ENCODE data around the gene NODAL.

NODAL gene

DNA sequence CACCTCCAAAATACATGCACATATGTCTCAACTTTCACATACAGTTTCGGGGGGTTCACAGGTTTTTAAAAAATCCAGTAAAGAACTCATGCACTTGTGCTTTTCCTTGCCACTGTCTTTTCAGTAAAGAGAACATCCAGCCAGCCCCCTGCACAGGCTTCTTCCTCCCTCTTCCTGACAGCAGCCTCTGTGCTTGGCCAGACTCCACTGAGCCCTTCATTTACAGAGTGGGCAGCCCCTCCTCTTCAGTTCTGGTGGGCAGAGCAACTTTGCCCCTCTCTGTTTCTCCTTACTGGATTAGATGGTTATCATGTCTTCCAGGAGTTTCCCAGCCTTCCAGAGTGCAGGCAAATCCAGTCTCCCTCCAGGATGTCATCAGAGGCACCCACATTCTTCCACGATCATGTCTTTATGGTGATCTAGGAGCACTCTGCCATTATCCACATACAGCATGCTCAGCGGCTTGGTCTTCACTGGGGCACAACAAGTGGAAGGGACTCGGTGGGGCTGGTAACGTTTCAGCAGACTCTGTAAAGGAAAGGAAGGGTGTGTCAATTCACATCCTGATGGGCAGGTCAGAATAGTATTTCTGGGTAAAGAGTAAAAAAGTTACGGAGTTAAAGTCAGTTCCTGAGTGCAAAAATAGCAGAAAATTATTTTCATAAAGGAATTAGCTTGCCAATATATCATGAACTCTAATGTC lies 8.8 kb downstream of the NODAL start:
- no peak for DNase-seq (ENCODE audit: low spot score)

DNA sequence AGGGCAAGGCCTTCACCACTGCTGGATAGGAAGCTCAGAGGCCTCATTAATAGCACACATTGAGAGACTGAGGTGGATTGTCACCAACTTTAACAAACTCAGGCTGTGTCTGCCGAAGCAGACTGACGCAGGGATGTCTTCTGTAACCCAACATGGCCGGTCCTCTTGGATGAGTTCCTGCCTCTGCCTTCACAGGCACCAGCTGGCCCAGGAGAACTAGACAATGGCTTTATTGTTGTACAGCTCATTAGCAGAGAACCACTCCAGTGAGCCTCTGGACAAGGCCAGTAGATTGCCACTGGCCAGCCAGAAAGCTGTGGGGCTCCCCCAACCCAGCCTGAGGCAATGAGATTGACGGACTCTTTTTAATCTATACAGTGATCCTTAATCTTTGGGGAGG lies 9.4 kb downstream of the NODAL start:
- DNase-seq (ENCODE audit: low spot score): no peak

DNA sequence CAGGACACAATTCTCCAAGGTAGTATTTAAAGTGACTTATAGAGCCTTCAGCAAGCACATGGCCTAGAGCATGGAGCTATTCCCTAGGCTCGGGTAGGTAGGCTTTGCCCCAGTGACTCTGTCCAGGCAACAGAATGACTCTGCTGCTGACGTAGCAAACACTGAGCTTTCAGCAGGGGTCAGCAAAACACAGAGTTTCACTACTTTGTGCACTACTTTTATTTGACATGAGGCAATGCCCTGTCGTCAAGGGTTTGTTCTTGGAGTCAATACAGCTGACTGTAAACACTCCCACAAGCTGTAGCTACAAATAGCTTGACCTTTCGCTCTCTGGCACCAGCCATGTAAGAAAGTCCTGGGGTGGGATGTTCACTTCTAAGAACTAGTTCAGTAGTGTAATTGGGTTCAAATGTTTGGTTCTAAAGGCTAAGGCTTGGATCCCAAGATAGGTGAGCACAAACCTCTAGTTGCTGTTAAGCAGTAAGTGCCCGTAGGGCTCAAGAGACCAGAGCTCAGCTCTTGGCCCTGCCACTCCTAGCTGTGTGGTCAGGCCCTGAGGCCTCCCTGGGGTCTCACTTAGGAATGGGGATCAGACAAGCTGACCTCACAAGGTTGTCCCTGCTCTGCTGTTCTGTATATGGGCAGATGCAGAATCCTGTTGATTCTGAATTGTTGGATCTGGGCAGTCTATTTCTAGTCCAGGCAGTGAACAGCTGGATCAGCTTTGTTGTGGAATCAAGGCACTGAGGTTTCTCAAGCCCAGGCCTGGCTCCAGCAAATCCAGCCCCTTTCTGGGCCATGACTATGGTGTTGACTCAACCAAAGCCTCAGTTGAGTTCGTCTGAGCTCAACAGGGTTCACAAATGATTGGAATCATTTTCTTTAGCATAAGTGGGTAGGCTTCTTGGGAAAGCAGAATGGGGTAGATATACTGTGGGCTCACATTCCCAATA lies 10.7 kb downstream of the NODAL start:
- no peak for DNase-seq (ENCODE audit: low spot score)

DNA sequence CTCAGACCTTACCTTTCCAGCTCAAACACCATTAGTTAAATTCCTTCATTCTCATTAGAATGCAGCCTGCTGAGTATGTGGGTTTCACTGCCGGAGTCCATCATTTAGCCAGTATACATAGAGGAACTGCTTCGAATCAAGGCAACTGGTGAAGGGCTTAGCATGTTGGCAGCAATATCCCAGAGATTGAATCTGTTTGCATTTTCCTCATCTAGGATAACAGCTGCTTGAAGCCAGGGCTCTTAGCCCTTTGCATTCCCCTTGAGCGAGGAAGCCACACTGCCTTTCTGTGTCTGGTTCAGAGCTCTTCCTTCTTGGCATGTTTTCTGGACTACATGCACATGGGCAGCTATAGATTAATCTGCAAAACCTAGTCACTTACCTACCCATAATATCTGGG lies 14.7 kb downstream of the NODAL start:
- no peak for DNase-seq (ENCODE audit: low spot score)

DNA sequence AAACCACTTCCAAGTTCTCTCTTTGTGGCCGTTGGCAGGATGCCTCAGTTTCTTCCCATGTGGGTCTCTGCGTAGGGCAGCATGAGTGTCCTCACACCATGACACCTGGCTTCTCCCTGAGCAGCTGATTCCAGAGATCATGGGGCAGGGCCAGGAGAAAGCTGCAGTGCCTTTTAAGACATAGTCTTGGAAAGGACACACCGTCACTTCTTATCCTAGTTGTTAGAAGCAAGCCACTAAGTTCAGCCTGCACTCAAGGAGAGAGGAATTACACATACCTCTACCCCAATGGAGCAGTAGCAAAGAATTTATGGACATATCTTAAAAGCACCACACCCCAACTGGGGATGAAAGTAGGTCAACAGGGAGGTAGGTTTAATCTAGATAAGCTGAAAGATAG lies 16.4 kb downstream of the NODAL start:
- DNase-seq (ENCODE audit: low spot score): no peak

DNA sequence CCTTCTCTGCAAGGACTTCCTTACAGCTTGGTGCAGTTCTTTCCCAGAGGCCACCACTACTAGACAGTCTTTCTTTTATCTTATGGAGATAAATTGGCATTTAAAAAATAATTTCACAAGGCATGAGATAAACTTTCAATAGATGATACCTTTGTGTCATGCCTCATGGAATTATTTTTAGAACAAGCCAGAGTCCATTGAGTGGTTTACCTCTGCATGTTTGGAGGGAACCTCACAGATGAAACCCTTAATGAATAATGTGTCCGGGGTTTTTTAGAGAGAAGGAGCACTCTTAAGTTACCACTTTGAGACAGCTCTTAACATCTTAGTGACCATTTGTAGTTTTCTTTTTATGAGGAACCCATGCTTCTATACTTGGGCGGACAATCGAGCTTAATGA lies 17.2 kb downstream of the NODAL start:
- DNase-seq (ENCODE audit: low spot score): no peak

DNA sequence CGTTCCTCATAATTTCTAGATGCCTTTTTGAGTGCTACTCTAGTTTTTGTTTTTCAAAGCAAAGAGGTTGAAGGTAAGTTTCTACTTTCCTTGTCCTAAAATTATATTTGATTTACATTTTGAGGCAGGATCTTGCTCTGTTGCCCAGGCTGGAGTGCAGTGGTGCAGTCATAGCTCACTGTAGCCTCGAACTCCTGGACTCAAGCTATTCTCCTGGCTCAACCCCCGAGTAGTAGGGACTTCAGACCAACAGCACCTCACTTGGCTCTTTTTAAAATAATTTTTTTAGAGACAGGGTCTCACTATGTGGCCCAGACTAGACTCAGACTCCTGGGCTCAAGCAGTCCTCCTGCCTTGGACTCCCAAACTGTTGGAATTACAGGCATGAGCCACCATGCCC lies 22.8 kb downstream of the NODAL start:
- no peak for DNase-seq (ENCODE audit: low spot score)

DNA sequence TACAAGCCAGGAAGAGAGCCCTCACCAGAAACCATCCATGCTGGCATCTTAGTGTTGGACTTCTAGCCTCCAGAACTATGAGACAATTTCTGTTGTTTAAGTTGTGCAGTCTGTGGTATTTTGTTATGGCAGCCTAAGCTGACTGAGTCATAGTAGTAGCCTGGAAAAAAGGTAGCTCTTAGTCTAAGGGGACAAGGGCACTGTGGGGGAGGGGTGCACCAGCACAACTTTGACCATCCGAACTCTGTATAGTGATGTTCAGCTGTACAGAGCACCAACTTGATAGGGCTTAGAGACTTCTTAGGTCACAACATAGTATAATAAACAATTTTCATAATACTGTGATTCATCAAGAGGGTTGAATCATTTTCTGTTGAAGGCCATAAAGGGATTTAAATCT lies 23.3 kb downstream of the NODAL start:
- DNase-seq (ENCODE audit: low spot score): no peak

DNA sequence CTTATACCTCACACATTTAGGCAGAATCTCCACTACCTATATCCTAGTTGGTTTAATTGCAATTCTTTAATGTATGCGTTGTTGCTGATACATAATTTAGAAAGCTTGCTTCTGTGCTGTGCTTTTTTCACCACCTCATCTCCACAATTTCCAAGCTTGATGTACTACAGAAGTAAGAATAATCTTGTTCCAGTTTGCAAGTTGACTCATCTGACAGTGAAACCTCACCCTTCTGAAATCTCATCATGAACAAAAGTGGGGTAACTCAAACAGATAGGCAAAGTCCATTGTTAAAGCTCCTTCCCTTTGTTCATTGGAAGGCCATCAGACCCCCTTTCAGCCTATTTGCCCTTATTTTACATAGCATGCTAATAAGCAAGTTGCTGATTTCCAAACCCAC lies 23.9 kb downstream of the NODAL start:
- DNase-seq (ENCODE audit: low spot score): no peak

DNA sequence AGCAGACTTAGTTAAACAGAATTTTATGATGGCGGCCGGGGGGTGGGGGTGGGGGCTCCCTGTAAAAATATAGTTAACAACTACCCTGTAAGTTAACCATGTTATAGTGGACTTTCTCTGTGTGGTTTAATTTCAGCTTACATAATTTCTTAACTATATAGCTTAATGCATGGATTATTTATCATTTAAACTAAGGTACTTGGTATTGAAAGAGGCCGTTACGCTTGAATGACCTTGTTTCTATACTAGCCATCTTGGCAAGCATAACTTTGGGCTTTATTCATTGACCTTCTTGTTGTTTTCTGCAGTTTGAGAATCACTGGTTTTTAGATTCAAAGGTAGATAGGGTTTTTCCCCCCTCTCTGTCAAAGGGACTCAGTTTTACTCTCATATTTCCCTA lies 29.1 kb downstream of the NODAL start:
- no peak for DNase-seq (ENCODE audit: low spot score)

DNA sequence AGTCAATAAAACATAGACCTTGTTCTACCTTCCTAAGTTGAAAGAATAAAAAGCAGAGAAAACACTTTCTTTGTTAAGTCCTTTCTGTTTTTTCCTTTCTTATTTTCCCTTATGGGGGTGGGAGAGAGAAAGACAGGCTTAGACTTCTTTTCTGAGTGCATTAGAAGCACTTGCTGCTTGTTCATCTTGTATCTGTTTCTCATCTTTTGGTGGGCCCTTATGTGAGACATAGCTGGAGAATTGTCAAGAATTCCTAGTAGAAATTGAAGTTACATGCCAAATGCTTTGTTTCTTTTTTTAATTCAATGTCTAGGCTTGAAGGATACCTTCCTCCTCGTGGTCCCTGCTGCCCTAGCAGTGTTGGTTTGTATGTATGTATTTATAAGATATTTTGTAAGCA lies 30.9 kb downstream of the NODAL start:
- DNase-seq (ENCODE audit: low spot score): no peak

DNA sequence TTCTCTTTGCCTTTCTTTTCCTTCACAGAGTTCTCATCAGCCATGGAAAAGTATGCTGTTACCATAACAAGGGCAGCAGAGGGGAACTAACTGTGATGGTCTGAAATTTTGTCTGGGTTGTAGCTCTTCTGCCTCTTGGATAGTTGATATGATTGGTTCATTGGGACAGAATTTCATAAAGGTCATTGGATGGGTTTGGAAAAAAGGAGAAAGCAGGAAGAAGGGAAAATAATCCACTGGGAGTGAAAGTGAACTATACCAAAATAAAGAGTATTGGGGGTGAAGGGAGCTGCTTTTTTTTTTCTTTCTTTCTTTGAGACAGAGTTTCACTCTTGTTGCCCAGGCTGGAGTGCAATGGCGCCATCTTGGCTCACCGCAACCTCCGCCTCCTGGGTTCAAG lies 31.7 kb downstream of the NODAL start:
- DNase-seq (ENCODE audit: low spot score): no peak

DNA sequence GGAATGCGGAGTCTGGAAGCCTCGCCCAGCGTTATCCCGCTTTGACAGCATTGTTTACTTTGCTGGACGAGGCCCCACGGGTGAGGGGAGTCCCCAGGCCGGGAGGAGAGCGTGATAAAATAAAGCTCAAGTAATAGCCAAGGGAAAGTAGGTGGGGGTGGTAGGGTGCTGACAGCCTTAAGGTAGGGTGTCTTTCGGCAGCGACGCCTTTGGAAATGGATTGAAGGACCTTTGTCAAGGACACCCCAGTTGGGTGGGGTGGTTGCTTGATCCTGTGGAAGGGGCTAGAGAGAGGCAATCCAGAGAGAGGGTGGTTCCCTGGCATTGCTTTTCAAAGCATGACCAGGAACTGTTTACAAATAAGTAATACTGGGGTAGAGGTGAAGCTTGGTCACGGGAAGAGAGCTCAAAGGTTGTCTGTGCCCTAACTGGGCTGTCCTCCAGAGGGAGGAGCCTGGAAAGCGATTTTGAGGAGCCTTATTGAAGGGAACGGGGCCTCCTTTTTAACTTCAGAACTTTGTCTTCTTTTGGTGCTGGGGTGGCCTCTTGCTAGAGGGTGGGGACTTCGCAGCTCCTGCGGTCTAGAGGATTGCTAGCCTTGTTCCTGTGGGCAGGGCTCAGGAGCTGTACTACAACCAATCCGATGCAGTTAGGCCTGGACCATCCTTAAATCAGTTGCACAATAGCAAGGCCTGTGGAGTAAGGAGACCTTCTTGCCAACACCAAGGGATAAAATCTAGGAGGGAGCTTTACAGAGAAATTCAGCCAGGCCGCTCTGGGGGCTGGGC lies 36.2 kb downstream of the NODAL start:
- DNase-seq (ENCODE audit: low spot score): peak; percentile 65

DNA sequence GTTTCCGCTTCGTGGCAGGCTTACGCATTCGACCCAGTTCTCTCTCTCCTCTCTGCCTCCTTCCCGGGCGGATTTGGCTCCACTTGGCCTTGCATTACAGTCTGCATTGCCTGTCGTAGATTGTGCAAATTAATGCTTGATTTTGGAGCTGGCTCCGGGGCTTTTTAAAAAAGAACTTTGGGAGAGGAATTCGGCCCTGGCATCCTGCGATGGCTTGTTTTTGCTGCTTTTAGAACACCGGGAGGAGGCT lies 36.8 kb downstream of the NODAL start:
- peak; percentile 35 for DNase-seq (ENCODE audit: low spot score)

DNA sequence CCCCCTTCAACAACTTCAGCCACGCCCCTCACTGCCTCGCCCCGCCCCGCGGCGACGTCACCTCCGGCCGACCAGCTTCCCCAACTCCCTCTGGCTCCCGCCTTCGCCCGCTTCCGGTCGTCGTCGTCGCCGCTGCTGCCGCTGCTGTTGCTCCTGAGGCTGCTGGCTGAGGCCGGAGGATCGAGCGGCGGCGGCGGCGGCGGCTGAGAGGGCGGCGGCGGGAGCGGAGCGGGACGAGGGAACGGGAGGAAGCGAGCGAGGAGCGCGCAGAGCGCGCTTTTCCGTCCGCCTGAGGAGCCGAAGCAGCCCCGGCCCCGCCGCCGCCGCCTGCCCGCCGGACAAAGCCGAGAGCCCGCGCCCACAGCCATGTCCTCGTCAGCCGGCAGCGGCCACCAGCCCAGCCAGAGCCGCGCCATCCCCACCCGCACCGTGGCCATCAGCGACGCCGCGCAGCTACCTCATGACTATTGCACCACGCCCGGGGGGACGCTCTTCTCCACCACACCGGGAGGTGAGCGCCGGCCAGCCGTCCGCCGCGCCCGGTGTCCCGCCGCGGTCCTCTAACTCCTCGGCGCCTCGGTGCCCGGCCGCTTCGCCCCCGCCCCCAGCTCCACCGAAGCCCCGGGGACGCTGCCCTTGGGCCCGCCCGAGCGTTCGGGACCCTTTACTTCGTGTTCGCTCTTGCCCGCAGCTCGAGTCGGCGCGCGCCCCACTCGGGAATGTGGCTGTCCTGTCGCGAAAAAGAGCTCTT lies 37.3 kb downstream of the NODAL start, which contains the start of gene EIF4EBP2:
EIF4EBP2 (plus strand) TSS at position 110 of the 751 bp plus-strand sequence; CDS start at position 367, 257 bp downstream.
- DNase-seq (ENCODE audit: low spot score): peak; percentile 92

DNA sequence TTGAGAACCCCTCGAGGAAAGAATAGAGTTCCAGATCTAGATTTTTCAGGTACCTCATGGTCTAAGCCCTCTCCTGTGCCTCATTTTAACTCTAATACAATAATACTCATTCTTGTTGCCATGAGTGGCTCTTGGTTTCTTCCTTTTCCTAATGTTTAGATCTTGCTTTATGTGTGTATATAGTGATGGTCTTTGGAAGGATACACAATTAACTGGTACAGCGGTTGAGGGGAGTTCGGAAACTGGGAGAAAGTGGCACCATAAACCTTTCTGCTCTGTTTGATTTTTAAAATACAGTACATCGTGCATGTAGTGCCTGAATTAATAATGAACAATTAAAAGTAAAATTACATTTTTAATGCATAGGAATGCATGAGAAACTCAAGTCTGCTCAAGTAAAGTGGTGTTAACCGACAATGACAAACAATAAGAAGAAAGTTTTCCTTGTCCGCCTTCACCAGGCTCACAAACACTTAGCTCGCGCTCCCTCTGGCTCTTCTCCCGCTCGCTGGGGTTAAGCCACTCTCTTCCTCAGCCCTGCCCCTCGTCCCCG lies 37.9 kb downstream of the NODAL start:
- no peak for DNase-seq (ENCODE audit: low spot score)

DNA sequence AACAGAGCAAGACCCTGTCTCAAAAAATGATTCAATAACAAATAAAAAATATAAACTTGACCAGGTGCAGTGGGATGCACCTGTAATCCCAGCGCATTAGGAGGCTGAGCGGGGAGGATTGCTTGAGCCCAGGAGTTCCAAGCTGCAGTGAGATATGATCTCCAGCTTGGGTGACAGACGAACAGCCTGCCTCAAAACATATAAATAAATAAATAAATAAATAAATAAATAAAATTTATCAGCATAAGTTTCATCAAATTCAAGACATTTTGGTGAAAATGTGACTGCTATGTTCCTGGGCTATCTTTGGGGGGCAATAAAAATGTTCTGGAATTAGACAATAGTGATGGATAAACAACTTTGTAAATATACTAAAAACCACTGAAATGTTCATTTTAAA lies 42.3 kb downstream of the NODAL start:
- DNase-seq (ENCODE audit: low spot score): no peak

DNA sequence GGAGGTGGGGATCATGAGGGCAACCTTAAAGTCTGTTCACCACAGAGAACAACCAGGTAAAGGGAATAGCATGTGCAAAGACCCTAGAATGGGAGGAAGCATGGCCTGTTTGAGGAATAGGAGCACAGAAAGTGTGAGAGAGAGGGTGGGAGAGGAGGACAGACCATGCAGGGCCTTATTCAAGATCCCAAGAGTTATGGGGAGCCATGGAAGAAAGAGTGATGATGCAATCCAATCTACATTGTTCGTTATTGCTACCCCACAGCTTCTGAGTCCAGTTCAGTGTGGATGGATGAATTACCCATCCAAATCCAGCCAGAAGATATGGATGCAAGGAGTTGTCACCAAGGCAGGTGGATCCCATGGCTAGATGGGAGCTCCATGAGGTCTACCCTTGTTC lies 45.3 kb downstream of the NODAL start:
- no peak for DNase-seq (ENCODE audit: low spot score)

DNA sequence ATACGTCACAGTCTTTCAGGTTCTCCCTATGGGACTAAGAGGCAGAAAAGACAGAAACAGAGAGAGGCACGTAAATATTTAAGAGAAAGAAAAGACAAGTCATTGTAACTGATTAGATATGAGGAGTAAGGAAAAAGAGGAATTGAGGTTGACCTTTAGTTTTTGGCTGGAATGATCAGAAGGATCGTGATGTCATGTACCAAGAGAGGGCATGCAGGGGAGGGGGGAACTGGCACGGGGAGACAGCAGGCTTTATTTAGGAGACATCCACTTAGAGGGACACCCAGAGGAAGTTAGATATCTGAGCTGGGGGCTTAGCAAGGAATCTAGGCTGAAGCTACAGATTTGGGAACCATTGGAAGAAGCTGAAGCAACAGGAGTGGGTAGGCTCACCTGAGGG lies 49.8 kb downstream of the NODAL start:
- DNase-seq (ENCODE audit: low spot score): no peak

Measured in hematopoietic multipotent progenitor cell treated with erythropoietin and hydrocortisone succinate and interleukin-3 and kit ligand, for 17 days (in vitro differentiated cells).